ES-I3 (cell line): ENCODE results near the gene SMOC2.

ENCODE experiments used
- H3K36me3 ChIP-seq: 2 replicates; pipeline ENCODE4 v1.6.1; 2013; ENCODE audit warnings: mild to moderate bottlenecking, low read length, control low read depth, moderate library complexity; ENCODE audit not compliant: insufficient read depth
- H3K4me1 ChIP-seq: 2 replicates; pipeline ENCODE4 v1.6.1; 2013; ENCODE audit warnings: mild to moderate bottlenecking, control low read depth, low read length; ENCODE audit not compliant: insufficient read depth
- H3K9ac ChIP-seq: 2 replicates; pipeline ENCODE4 v1.6.1; 2013; ENCODE audit warnings: low read depth, mild to moderate bottlenecking, low read length, moderate library complexity
- H3K9me3 ChIP-seq: 2 replicates; pipeline ENCODE4 v1.6.1; 2013; ENCODE audit warnings: mild to moderate bottlenecking, low read length, moderate library complexity; ENCODE audit not compliant: control insufficient read depth, insufficient read depth

The SMOC2 gene

GRCh38 chr6:168590406-168590805, 149.4 kb downstream of the SMOC2 start:
- Histone ChIP-seq H3K9ac (no peak overlapping the region), H3K36me3 (no peaks in the 10 kb centered on the region), H3K9me3 (no peaks in the 10 kb centered on the region), H3K4me1 (no peaks in the 10 kb centered on the region)

GRCh38 chr6:168596344-168596743, 155.4 kb downstream of the SMOC2 start:
- Histone ChIP-seq H3K36me3 (no peaks in the 10 kb centered on the region), H3K9ac (no peak overlapping the region), H3K9me3 (no peaks in the 10 kb centered on the region), H3K4me1 (no peaks in the 10 kb centered on the region)

- no peaks in the 10 kb centered on the region for H3K4me1 ChIP-seq
- no peaks in the 10 kb centered on the region for H3K36me3 ChIP-seq
- H3K9ac ChIP-seq = no peak overlapping the region
- H3K9me3 ChIP-seq = no peaks in the 10 kb centered on the region
These were observed 156.5 kb downstream of the SMOC2 start for GRCh38 chr6:168597471-168597875.

GRCh38 chr6:168598251-168599117, 157.5 kb downstream of the SMOC2 start:
- Histone ChIP-seq H3K36me3 (no peaks in the 10 kb centered on the region), H3K4me1 (no peaks in the 10 kb centered on the region), H3K9me3 (no peaks in the 10 kb centered on the region), H3K9ac (no peak overlapping the region)

GRCh38 chr6:168599118-168599494, 158.1 kb downstream of the SMOC2 start:
- Histone ChIP-seq H3K9ac (no peak overlapping the region), H3K36me3 (no peaks in the 10 kb centered on the region), H3K9me3 (no peaks in the 10 kb centered on the region), H3K4me1 (no peaks in the 10 kb centered on the region)

- H3K9me3 ChIP-seq = no peaks in the 10 kb centered on the region
- no peaks in the 10 kb centered on the region for H3K4me1 ChIP-seq
- H3K36me3 ChIP-seq = no peaks in the 10 kb centered on the region
- H3K9ac ChIP-seq = no peak overlapping the region
These were observed 158.9 kb downstream of the SMOC2 start for GRCh38 chr6:168599769-168600330.

- H3K36me3 ChIP-seq = no peaks in the 10 kb centered on the region
- no peaks in the 10 kb centered on the region for H3K4me1 ChIP-seq
- H3K9me3 ChIP-seq = no peaks in the 10 kb centered on the region
- H3K9ac ChIP-seq = no peak overlapping the region
These were observed 159.4 kb downstream of the SMOC2 start for GRCh38 chr6:168600381-168600780.

GRCh38 chr6:168601111-168601510, 160.1 kb downstream of the SMOC2 start:
- Histone ChIP-seq H3K9me3 (no peaks in the 10 kb centered on the region), H3K9ac (no peak overlapping the region), H3K36me3 (no peaks in the 10 kb centered on the region), H3K4me1 (no peaks in the 10 kb centered on the region)

GRCh38 chr6:168601546-168601945, 160.6 kb downstream of the SMOC2 start:
- H3K4me1 ChIP-seq = no peaks in the 10 kb centered on the region
- H3K36me3 ChIP-seq = no peaks in the 10 kb centered on the region
- H3K9me3 ChIP-seq = no peaks in the 10 kb centered on the region

GRCh38 chr6:168602576-168602975, 161.6 kb downstream of the SMOC2 start:
- peaks cover 4% of the 10 kb centered on the region; the same call in 1 of the 2 replicates for H3K4me1 ChIP-seq
- H3K9me3 ChIP-seq = no peaks in the 10 kb centered on the region
- no peaks in the 10 kb centered on the region for H3K36me3 ChIP-seq
- H3K9ac ChIP-seq = no peak overlapping the region

More at GRCh38 chr6:168601546-168601945, 160.6 kb downstream of the SMOC2 start:
- H3K9ac ChIP-seq = no peak overlapping the region

GRCh38 chr6:168603234-168603633, 162.2 kb downstream of the SMOC2 start:
- Histone ChIP-seq H3K9me3 (no peaks in the 10 kb centered on the region), H3K36me3 (no peaks in the 10 kb centered on the region), H3K9ac (no peak overlapping the region), H3K4me1 (peaks cover 4% of the 10 kb centered on the region; the same call in 1 of the 2 replicates)

GRCh38 chr6:168605964-168606363, 165.0 kb downstream of the SMOC2 start:
- Histone ChIP-seq H3K4me1 (peaks cover 4% of the 10 kb centered on the region; the same call in 1 of the 2 replicates), H3K36me3 (no peaks in the 10 kb centered on the region), H3K9ac (no peak overlapping the region), H3K9me3 (no peaks in the 10 kb centered on the region)

GRCh38 chr6:168606722-168607121, 165.7 kb downstream of the SMOC2 start:
- Histone ChIP-seq H3K4me1 (peaks cover 4% of the 10 kb centered on the region; the same call in 1 of the 2 replicates), H3K9ac (no peak overlapping the region), H3K36me3 (no peaks in the 10 kb centered on the region), H3K9me3 (no peaks in the 10 kb centered on the region)

GRCh38 chr6:168607272-168608112, 166.5 kb downstream of the SMOC2 start:
- no peak overlapping the region for H3K9ac ChIP-seq

More at GRCh38 chr6:168607272-168608112, 166.5 kb downstream of the SMOC2 start:
- peaks cover 4% of the 10 kb centered on the region; the same call in 1 of the 2 replicates for H3K4me1 ChIP-seq
- H3K9me3 ChIP-seq = no peaks in the 10 kb centered on the region
- no peaks in the 10 kb centered on the region for H3K36me3 ChIP-seq
